GM19025 (cell line): ENCODE data around the gene COL4A2.

Source experiments
- ATAC-seq: cut with Tn5 transposase; IDR thresholded peaks from one replicate; pipeline ENCODE4 v1.9.1; 2021; ENCODE audit warnings: mild to moderate bottlenecking, low read depth, moderate library complexity; ENCODE audit not compliant: unreplicated experiment

COL4A2 gene

DNA sequence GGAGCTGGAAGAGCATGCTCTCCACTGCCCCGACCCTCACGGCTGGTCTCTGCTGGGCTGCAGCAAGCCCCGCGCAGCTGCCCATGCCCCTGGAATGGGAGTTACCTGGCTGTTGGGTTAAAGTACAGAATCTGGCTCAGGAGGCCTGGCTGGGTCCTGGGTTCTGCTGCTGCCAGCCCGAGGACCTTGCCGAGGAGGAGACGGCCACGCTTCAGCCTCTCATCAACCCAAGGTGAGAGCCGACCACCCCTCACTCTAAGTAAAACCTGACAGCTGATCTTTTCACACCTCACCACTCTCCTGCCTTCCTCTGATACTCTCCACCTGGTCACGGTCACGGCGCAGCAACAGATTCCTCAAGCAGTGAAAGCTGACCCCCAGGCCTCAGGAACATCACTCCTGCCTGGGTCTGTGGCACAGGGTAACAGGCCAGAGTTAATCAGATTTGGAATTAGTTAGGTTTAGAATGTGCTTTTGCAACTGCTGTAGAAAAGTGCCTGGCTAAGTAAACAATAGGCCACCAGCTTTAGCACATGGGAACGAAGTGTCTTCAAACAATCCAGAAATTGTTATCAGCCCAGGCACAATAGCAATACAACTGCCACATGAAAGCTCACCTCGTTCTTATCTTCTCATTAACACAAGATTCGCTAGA is 233.9 kb downstream of the COL4A2 start:
- no peak for ATAC-seq

DNA sequence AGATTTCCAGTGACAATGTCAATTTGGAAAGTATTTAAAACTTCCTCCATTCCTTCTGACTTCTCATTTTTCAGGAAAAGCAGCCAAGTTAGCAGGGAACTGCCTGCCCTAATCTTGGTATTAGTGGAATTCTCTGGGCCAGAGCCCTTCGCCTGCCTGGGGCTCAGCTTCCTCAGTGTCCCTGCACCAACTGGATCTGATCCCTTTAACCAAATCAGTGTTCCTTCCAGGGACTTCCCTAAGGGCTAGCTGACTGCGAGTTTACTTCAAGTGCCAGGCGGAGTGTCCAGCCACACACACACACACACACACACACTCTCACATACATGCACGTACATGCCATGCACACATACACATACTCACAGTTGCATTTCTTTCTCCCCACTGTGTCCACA is 234.4 kb downstream of the COL4A2 start:
- no peak for ATAC-seq

DNA sequence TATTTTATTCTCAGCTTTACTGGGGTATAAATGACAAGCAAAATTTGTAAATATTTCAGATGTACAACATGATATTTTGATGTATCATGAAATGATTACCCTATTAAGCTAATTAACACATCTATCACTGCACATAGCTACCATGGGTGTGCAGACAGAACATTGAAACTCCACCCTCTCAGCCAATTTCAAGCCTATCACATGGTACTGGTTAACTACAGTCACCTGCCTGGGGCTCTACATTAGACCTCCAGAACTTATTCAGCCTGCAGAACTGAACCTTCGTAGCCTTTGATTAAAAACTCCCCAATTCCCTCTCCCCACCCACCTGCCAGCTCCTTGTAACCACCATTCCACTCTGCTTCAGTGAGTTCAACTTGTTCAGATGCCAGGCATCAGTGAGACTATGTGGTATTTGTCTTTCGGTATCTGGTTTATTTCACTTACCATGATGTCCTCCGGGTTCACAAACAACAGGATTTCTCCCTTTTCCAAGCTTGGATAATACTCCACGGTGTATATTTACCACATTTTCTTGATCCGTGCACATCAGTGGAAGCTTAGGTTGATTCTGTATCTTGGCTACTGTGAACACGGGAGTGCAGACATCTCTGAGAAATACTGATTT is 235.2 kb downstream of the COL4A2 start:
- no peak for ATAC-seq

DNA sequence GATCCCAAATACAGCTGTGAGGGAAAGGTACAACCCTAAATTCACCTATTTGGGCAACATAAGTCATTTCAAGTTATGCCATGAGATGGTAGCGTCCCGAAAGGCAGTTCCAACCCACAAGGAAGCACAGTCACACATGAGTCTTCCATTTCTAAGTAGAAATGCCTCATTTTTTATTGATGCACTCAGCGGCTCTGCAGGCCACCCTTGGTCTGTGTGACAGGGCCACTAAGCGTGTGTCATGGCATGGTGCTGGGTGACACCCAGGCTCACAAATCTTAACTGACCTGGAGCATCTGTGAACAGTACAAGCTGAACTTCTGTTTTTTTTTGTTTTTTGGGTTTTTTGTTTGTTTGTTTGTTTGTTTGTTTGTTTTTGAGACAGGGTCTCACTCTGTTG is 239.3 kb downstream of the COL4A2 start:
- ATAC-seq, result no peak

DNA sequence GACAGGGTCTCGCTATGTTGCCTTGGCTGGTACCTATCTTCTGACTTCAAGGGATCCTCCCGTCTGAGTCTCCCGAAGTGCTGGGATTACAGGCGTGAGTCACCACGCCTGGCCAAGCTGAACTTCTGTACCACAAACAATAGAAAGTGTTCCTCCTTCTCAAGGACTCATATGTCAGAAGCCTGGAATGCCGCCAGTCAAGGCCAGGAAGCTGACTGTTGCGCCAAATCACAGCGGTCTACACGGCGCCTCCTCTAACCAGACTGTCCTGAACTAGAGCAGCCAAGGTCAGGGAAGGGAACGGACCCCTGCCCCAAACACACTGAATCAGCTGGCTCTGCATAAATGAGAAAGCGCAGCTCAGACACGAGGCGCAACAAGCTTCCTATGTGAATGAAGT is 239.8 kb downstream of the COL4A2 start:
- ATAC-seq, result no peak

DNA sequence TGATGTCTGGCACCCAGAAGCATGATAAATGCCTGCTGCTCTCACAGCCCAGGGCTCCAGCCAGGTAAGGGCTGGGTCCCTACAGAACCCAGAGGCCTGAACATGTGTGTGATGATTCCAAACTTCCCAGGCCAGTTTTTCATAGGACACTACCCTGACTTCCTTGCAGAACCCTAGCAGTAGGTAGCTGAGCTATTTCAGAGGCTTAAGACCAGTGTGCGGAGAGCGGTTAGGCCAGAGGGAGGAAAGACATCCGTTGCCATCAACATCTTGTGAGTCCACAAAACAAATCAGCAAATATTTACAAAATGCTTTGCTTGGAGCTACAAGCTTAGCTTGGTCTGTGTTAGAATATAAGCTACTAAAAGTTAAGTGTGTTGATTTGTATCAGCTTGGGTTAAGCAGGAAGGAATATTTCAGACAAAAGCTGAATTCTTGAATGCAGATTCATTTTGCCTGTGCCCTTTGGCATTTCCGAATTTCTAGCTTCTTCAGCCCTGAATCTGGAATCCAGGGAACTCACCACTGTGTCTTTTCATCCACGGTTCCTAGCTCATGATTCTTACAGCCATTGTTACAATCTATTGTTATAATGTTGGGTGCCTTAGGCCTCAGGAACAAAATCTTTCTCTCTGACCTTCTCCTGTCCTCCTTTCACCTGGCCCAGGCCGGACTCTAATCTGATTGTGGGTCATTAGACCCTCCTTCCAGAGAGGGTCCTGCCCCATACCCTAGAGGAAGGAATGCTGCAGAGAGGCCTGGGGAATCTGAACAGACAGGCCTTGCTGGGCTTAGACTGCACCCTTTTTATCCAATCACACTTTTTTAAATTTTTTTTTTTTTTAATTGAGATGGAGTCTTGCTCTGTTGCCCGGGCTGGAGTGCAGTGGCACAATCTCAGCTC is 242.1 kb downstream of the COL4A2 start:
- ATAC-seq, result no peak

DNA sequence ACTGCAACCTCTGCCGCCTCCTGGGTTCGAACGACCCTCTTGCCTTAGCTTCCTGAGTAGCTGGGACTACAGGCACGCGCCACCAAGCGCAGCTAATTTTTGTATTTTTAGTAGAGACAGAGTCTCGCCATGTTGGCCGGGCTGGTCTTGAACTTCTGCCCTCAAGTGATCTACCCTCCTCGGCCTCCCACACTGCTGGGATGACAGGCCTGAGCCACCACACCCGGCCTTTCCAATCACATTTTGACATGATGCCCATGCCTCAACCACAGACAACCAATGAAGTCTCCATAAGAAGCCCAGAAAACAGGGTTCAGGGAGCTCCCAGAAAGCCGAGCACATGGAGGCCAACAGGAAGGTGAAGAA is 242.7 kb downstream of the COL4A2 start:
- no peak for ATAC-seq

DNA sequence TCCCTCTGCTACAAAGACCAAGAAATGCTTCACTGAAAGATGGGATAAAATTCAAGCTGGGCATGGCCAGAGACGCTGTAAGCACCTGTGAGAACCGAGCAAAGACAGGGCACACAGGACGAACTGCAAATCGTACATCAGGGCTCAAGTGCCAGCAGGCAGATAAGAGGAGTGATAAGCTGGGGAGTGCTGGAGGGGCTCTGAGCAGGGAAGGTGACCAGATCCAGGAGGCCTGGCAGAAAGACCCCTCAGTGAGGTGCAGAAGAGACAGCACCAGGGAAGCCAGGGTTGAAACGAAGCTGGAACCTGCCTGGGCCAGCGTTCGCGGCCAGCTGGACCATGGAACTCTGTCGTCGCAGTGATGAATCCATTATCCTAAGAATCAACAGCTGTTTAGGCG is 244.2 kb downstream of the COL4A2 start:
- no peak for ATAC-seq

DNA sequence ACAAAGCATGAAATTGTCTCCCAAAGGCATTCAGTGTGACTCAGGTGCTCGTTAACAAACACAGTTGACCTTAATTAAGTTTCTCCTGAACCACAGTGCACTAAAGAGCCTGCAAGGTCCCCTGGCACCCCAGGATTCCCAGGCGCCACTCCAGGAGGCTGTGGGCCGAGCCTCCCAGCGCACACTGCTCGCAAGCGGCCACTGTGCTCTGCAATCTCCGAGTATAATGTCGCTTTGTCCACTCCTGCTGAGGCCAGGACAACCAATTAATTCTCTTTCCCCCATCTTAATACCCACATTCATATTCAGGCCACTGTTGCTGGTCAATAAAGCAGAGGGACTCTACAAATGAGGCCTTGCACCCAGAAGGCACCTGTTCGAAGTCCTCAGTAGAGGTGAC is 245.7 kb downstream of the COL4A2 start:
- ATAC-seq, result no peak

DNA sequence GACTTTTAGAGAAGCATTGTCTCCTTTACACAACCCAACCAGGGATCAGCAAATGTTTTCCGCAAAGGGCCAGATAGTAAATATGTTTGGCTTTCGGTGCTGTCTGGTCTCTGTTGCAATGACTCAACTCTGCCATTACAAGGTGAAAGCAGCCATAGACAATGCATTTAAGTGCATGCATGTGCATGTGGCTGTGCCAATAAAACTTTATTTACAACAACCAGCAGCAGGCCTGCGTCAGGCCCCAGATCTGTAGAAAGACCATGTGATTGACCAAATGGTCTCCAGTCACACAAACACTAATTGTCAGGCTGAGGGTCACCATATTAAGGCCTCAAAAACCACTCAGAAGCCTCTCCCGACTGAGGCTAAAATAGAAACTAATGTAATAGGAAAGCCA is 246.3 kb downstream of the COL4A2 start:
- ATAC-seq, result no peak

DNA sequence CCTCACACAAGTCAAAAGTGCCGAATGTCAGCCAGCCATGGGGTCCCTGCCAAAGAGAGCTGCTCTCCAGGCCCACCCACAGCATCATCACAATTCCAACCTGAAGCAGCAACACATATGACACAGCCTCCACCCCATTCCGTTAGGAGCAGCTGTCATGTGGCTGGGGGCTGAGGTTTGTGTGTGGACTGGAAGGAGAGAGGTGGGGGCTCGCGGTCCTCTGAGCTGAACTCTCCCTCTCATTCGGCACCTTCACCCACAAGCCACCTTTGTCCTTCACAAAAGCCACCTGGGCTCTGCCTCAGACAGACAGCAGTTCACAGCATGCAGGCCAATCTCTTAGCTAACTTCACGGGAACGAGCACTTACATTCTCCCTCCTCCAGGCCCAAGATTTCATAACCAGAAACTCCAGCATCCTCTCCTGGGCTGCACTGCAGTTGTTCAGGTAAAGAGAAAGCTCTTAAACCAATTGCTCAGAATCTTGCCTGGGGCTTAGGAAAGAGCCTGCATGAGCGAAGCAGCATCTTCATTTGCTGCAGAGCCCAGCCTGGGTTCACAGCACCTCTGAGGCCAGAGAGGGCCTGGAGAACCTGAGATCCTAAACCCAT is 247.2 kb downstream of the COL4A2 start:
- ATAC-seq, result no peak

DNA sequence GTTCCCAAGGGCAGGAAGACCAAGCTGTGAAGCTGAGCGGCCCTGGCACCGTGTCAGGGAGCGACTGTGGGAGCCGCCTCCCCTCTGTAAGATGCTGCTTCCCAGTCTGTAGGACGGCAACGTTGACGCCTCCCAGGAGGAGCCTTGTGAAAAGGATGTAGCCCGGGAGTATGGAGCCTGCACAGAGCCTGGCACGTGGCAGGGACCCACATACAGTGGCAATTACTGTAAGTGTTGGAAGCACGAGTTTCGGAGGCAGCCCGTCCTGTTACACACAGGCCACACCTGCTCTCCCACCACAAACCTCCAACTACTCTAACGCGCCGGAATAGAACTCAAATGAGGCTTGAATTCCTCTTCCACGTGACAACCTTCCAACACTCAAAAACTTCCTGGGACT is 247.9 kb downstream of the COL4A2 start:
- no peak for ATAC-seq

DNA sequence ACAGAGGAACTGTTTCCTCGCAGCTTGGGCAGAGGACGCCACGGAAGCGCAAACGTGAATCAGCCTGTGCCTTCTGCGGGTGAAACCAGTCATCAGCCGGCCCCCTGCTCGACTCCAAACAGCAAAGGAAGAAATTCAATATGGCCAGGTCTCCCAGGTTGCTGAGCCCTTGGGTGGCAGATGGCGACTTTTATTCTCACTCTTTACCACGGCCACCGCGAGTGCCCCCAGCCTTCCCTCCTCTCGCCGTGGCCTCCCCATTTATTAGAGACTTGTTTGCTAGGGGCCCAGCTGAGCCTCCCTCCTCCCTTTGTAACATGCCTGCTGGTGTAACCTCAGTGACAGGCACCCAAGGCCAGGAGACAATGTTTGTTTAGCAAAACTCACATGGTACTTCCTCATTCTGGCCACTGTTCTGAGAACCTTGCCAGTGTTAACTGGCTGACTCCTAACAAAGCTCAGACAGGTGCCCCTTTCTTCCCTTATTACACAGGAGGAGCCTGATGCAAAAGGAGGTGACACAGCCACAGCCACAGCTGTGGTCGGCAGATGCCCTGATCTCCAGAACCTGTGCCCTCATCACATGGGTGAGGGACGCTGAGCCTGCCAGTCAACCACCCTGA is 248.6 kb downstream of the COL4A2 start:
- ATAC-seq, result no peak

DNA sequence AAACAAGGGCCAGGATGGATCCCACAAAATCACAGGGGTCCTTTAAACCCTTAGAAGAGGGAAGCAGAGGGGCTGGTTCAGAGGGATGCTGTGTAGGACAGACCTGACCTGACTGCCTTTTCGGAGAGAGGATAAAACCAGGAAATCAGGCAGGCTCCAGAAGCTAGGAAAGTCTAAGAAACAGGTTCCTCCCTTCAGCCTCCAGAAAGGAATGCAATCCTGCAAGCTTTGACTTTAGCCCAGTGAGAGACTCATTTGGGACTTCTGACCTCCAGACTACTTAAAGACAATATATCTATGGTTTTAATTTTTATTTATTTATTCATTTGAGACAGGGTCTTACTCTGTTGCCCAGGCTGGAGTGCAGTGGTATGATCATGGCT is 249.1 kb downstream of the COL4A2 start:
- no peak for ATAC-seq

DNA sequence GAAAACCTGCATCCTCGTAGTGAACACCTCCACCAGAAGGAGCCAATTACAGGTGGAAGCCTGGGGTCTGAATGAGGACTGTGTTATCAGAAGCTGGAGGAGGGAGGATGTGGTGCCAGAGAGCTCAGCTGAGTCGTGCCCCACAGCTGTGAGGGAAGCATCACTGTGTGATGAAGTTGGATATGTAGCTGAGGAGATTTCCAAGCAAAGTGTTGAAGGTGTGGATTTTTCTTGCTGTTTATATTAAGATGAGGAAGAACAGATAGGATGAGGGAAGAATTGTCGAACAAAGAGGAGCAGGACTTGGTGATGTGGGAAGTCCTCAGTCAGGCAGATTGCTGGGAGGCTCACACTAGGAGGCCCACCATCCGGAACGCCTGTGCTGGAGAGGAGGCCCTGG is 250.0 kb downstream of the COL4A2 start:
- no peak for ATAC-seq

DNA sequence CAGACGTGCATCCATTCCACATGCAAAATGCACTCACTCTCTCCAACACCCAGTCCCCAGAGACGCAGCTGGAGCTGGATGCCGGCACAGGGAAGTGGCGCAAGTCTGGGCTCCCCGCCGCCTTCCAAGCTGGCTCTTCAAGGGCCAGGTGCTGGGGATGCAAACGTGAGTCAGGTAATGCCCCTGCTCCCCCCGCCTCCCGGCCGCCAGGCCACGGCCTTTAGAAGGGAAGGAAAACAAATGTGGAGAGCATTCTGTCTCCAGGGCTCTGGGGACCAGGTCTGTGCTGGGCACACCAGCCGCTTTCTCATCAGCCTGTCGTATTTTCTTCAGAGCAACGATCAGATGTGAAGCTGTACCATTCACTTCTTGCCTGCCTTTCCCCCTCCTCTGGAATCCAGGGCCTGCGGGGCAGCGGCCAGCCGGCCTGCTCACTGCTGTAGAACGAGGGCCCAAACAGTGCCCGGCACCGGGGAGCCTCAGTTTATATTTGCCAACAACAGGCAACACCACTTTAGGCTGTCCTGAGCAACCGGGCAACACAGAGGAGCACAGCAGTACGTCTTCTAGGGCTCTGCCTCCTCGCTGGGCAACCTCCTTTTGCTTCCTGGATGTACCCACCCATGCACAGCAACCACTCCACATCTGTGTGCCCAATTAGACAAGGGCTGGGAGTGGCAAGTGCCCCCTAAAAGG is 250.7 kb downstream of the COL4A2 start:
- ATAC-seq, result no peak

DNA sequence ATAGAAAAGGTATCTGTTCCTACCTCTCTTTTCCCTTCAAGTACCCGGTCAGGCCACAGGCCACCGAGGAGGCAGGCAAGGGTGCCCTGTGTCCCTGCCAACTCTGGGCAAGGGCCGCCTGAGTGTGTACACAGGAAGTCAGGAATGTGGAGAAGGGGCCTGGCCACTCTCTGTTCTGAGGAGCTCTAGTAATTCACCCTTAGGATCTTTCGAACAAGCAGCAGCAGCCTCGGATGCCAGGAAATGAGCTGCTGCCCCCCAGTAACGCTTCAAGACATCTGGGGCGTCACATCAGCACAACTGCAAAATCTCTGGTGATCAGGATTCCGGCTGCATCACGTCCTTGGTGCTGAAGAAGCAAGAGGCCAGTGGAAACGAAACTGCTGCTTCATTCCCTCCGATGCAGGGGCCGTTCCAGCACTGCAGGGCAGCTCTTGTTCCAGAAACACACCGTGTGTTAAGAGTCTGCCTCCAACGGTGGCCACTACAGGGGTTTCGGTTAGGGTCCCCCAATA is 252.4 kb downstream of the COL4A2 start:
- no peak for ATAC-seq

DNA sequence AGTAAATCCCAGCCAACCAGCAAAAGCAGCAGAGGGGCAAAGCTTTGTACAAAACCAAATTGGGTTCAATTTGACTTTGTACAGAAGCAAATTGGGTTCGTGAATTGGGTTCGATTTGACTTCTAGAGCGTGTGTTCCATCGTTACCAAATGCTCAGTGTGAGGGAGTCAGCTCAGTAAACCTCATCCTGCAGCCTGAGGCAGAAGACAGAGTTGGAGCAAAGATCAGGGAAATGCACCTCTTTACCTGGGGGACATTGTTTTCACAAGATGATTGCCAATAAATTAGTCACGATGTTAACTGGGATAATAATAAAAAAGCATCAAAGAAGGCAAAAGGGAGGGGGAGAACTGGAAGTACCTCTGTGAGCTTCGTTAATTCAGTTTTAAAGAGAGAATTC is 252.9 kb downstream of the COL4A2 start:
- ATAC-seq, result no peak

DNA sequence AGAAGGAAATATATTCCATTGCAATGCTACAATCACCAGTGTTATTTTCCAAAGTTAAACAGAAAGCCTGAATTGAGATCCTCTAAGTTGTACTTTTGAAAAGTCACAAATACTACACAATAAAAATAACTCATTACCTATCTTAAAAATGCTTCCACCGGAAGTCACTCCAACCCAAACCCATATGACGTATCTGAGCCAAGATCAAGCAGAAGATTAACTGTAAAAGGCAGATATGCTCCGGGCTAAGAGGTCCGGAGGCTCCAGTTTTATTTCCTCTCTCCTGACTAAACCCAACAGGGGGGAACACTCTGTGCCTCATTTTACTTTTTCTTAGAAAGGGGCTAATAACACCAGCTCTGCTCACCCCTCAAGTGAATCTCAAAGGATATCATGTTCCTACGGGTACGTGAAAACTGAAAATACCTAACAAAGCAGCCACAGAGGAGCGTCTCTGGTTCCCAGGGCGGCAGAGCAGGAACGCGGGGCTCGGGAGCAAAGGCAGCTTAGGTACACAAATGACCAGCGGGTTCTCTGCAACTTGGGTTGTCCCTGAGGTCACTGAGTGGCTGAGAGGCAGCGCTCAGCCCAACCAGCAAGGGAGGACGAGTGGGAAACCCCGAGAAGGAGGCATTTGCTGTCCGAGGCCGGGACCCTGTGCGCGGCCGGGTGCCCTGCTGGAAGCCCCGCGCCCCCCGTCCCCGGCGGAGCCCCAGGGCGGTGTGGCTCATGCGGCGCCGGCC is 253.7 kb downstream of the COL4A2 start:
- no peak for ATAC-seq
